IMR-90 (cell line): ENCODE measurements around the gene CST4. TPM values are rescaled to one million over a fixed set of nuclear protein-coding genes. Genes with fewer than 3 reads are reported as not detected.
"Not testable (repeated sequence)": the region's sequence is repeated elsewhere in the genome, so short reads cannot be mapped to it uniquely, and the experiment has no call there.

ENCODE experiments used
- ATAC-seq: fragments of 200-7000 bp; cut with Tn5 transposase; 2 replicates; pipeline ENCODE4 v1.9.1; 2020; ENCODE audit warnings: low read depth, mild to moderate bottlenecking, moderate library complexity
- BruUV-seq: library from RNA; stranded (reverse); fragments of 400-500 nt; replicated peaks from 2 replicates; lab custom pipeline; 2021; lab: Mats Ljungman, UMichigan
- CTCF ChIA-PET: fragments of 300-600 bp; formaldehyde crosslinking; extraction: SDS; loops from one replicate; lab custom pipeline; 2021; ENCODE audit warnings: antibody characterized with exemption; lab: Yijun Ruan, JAX
- POLR2A ChIA-PET: fragments of 300-600 bp; sonication (Branson Sonifier 250); formaldehyde crosslinking; loops from one replicate; lab custom pipeline; 2022; ENCODE audit warnings: antibody characterized with exemption; ENCODE audit not compliant: unreplicated experiment; lab: Charles Lee
- DNase-seq: peaks from one replicate; pipeline ENCODE4 v3.0.0; 2013
- H2AFZ ChIP-seq: replicated peaks from 2 replicates; pipeline ENCODE3; 2013; ENCODE audit warnings: low read length, mild to moderate bottlenecking; ENCODE audit not compliant: poor library complexity
- H2AK5ac ChIP-seq: 2 replicates; pipeline ENCODE4 v1.6.1; 2013; ENCODE audit warnings: low read depth, low read length, inconsistent platforms
- H2AK9ac ChIP-seq: replicated peaks from 2 replicates; pipeline ENCODE3; 2013; ENCODE audit warnings: mild to moderate bottlenecking, low read depth, low read length, moderate library complexity; ENCODE audit not compliant: poor library complexity
- H2BK120ac ChIP-seq: 2 replicates; pipeline ENCODE4 v1.6.1; 2013; ENCODE audit warnings: low read depth, low read length, inconsistent platforms
- H2BK15ac ChIP-seq: 3 replicates; pipeline ENCODE4 v1.6.1; 2013; ENCODE audit warnings: low read depth, low read length, inconsistent platforms
- H2BK20ac ChIP-seq: 2 replicates; pipeline ENCODE4 v1.6.1; 2013; ENCODE audit warnings: low read depth, mild to moderate bottlenecking, inconsistent platforms, low read length, moderate library complexity
- H2BK5ac ChIP-seq: 2 replicates; pipeline ENCODE4 v1.6.1; 2013; ENCODE audit warnings: mild to moderate bottlenecking, low read depth, low read length, inconsistent platforms; ENCODE audit not compliant: poor library complexity, severe bottlenecking
- H3K14ac ChIP-seq: replicated peaks from 2 replicates; pipeline ENCODE4 v1.6.1; 2013; ENCODE audit warnings: low read depth, low read length, inconsistent platforms
- H3K18ac ChIP-seq: 2 replicates; pipeline ENCODE4 v1.6.1; 2013; ENCODE audit warnings: low read depth, low read length, control low read depth
- H3K23ac ChIP-seq: 2 replicates; pipeline ENCODE4 v1.6.1; 2013; ENCODE audit warnings: low read depth, low read length, inconsistent platforms
- H3K27ac ChIP-seq: 2 replicates; pipeline ENCODE4 v1.5.1; 2013; ENCODE audit warnings: mild to moderate bottlenecking, control low read depth, low read length; ENCODE audit not compliant: insufficient read depth
- H3K27me3 ChIP-seq: 2 replicates; pipeline ENCODE4 v1.6.1; 2013; ENCODE audit warnings: low read length; ENCODE audit not compliant: control insufficient read depth, insufficient read depth
- H3K36me3 ChIP-seq: 2 replicates; pipeline ENCODE4 v1.6.1; 2013; ENCODE audit warnings: low read length, mixed read lengths; ENCODE audit not compliant: control insufficient read depth, insufficient read depth
- H3K4ac ChIP-seq: 2 replicates; pipeline ENCODE4 v1.6.1; 2013; ENCODE audit warnings: low read depth, low read length, inconsistent platforms
- H3K4me1 ChIP-seq: 2 replicates; pipeline ENCODE4 v1.6.1; 2013; ENCODE audit warnings: low read length, mixed read lengths; ENCODE audit not compliant: control insufficient read depth, insufficient read depth
- H3K4me2 ChIP-seq: 2 replicates; pipeline ENCODE4 v1.6.1; 2013; ENCODE audit warnings: low read depth, mild to moderate bottlenecking, control low read depth, low read length, moderate library complexity
- H3K4me3 ChIP-seq: 2 replicates; pipeline ENCODE4 v1.5.1; 2013; ENCODE audit warnings: low read depth, mild to moderate bottlenecking, control low read depth, low read length, moderate library complexity; ENCODE audit not compliant: insufficient read depth
- H3K56ac ChIP-seq: 2 replicates; pipeline ENCODE4 v1.6.1; 2013; ENCODE audit warnings: low read length, inconsistent platforms; ENCODE audit not compliant: insufficient read depth; ENCODE audit errors: extremely low read depth
- H3K79me1 ChIP-seq, 2 experiments: 2 replicates each; pipeline ENCODE4 v1.6.1; 2013; ENCODE audit warnings: low read length in 2 of 2, inconsistent platforms in 1 of 2, low read depth in 1 of 2
- H3K9ac ChIP-seq: 2 replicates; pipeline ENCODE4 v1.6.1; 2013; ENCODE audit warnings: low read depth, low read length, control low read depth
- H3K9me1 ChIP-seq: 2 replicates; pipeline ENCODE4 v1.6.1; 2013; ENCODE audit warnings: low read length, inconsistent platforms; ENCODE audit not compliant: insufficient read depth
- H3K9me3 ChIP-seq: 2 replicates; pipeline ENCODE4 v1.6.1; 2013; ENCODE audit warnings: low read length; ENCODE audit not compliant: control insufficient read depth, insufficient read depth
- H4K20me1 ChIP-seq: 2 replicates; pipeline ENCODE4 v1.6.1; 2013; ENCODE audit warnings: low read length, inconsistent platforms; ENCODE audit not compliant: insufficient read depth
- H4K5ac ChIP-seq: 2 replicates; pipeline ENCODE4 v1.6.1; 2013; ENCODE audit warnings: mild to moderate bottlenecking, low read depth, low read length, control low read depth
- H4K8ac ChIP-seq, 2 experiments: 2 replicates each; pipeline ENCODE4 v1.6.1; 2013; ENCODE audit warnings: low read depth in 2 of 2, low read length in 2 of 2, control low read depth in 1 of 2, inconsistent platforms in 1 of 2
- H4K91ac ChIP-seq: 2 replicates; pipeline ENCODE4 v1.6.1; 2013; ENCODE audit warnings: low read depth, low read length, inconsistent platforms; ENCODE audit not compliant: insufficient read depth
- WGBS, 2 experiments: methylation state at CpG; one replicate each; pipeline versions ENCODE4 v1.1.5 to v1.1.7; 2013; ENCODE audit warnings: missing lambda C conversion rate in 2 of 2; ENCODE audit not compliant: insufficient read length in 1 of 2; ENCODE audit errors: extremely low coverage in 2 of 2; 5-methylcytosine and 5-hydroxymethylcytosine counted together
- dilution Hi-C: fragments of 300-500 bp; cut with HindIII; formaldehyde crosslinking; loops from one replicate; pipeline ENCODE4 v1.14.3; 2018; ENCODE audit warnings: low sequenced_read_pairs; ENCODE audit not compliant: unreplicated experiment
- in situ Hi-C: fragments of 300-500 bp; cut with MboI; formaldehyde crosslinking; loops from 3 replicates; pipeline ENCODE4 v1.14.3; 2019; ENCODE audit warnings: low sequenced_read_pairs, inconsistent platforms, mixed read lengths
- intact Hi-C: fragments of 100-400 bp; cut with micrococcal nuclease; formaldehyde crosslinking; loops from 2 replicates; pipeline ENCODE4 v1.10.0; 2022
- polyA plus RNA-seq, 3 experiments: library from polyadenylated mRNA; depleted of rRNA; stranded (reverse); fragments of >200 nt; gene quantifications; 2 replicates each; pipeline ENCODE4 v1.2.3, GENCODE V29; 2012; ENCODE audit warnings: low replicate concordance in 1 of 3
- total RNA-seq: library from RNA; depleted of rRNA; stranded (reverse); fragments of >200 nt; gene quantifications from 2 replicates; pipeline ENCODE4 v1.2.3, GENCODE V29; 2012

CST4 gene
- total and polyA plus RNA-seq, 2 of the 4 experiments (the other 2 are of a cell fraction): not detected

GRCh38 chr20:23719351-23719750, 30.5 kb upstream of the CST4 start:
- H2BK120ac ChIP-seq, H4K91ac ChIP-seq, H3K4ac ChIP-seq, dilution Hi-C loops, H3K36me3 ChIP-seq, H3K18ac ChIP-seq, H4K8ac ChIP-seq, H2BK5ac ChIP-seq, H2AFZ ChIP-seq, H2AK9ac ChIP-seq, H3K27ac ChIP-seq, H3K4me3 ChIP-seq, H2AK5ac ChIP-seq, H3K79me1 ChIP-seq, H3K9me3 ChIP-seq, H3K56ac ChIP-seq, H3K27me3 ChIP-seq, H3K9ac ChIP-seq, H3K23ac ChIP-seq, H3K4me2 ChIP-seq, H2BK15ac ChIP-seq, H4K20me1 ChIP-seq, H4K5ac ChIP-seq, in situ Hi-C loops, intact Hi-C loops, POLR2A ChIA-PET, H2BK20ac ChIP-seq, H3K9me1 ChIP-seq, BruUV-seq, H3K14ac ChIP-seq, DNase-seq, ATAC-seq, H3K4me1 ChIP-seq: not testable (repeated sequence)
- CTCF ChIA-PET: interaction anchor here (1.2 kb wide), 1 partner anchor 51 kb away, joined by 3 read pairs; no protein-coding TSS in a partner anchor
- WGBS, 2 experiments: 23% methylated on average over 4 of the region's 9 CpGs; no CpG with 5 or more reads in 1 of the 2 experiments

- H3K9me1 ChIP-seq, H4K91ac ChIP-seq, H3K36me3 ChIP-seq, POLR2A ChIA-PET, H3K23ac ChIP-seq, H3K9ac ChIP-seq, H3K79me1 ChIP-seq, H2BK5ac ChIP-seq, H3K18ac ChIP-seq, dilution Hi-C loops, H3K4me1 ChIP-seq, H2BK120ac ChIP-seq, in situ Hi-C loops, H3K9me3 ChIP-seq, DNase-seq, ATAC-seq, H3K4me2 ChIP-seq, H4K8ac ChIP-seq, H4K5ac ChIP-seq, H3K4me3 ChIP-seq, H3K4ac ChIP-seq, CTCF ChIA-PET, H3K56ac ChIP-seq, H3K27ac ChIP-seq, H2BK15ac ChIP-seq, H2AK9ac ChIP-seq, H2AFZ ChIP-seq, H2AK5ac ChIP-seq, H3K14ac ChIP-seq, H2BK20ac ChIP-seq, H4K20me1 ChIP-seq, intact Hi-C loops, BruUV-seq: not testable (repeated sequence)
- peaks cover 11% of the 10 kb centered on the region for H3K27me3 ChIP-seq
Observed at GRCh38 chr20:23711778-23712177, 22.9 kb upstream of the CST4 start.
